Lower leg skin (tissue), 4 donors: ENCODE data around the gene WDR27. TPM values are rescaled to one million over a fixed set of nuclear protein-coding genes. Genes with fewer than 3 reads are reported as not detected.

Source experiments
- DNase-seq, 2 donors: peaks; one replicate each; pipeline ENCODE4 v3.0.0-alpha.2; 2019; ENCODE audit warnings: low spot score in 2 of 2
- H3K4me3 ChIP-seq: fragments of 200-600 bp; sonication (generic); 2 replicates; pipeline ENCODE4 v1.5.1; 2017; ENCODE audit warnings: mild to moderate bottlenecking, low read depth; ENCODE audit not compliant: poor library complexity, severe bottlenecking
- CTCF ChIP-seq, 3 donors: fragments of 450-650 bp; IDR thresholded peaks; one replicate each; pipeline ENCODE4 v1.5.1; 2016; ENCODE audit warnings: antibody characterized with exemption in 3 of 3, mild to moderate bottlenecking in 3 of 3, moderate library complexity in 2 of 3
- POLR2A ChIP-seq, 2 donors: fragments of 450-650 bp; IDR thresholded peaks; one replicate each; pipeline ENCODE4 v1.6.1; 2016 to 2017; ENCODE audit warnings: antibody characterized with exemption in 2 of 2, mild to moderate bottlenecking in 1 of 2, moderate library complexity in 1 of 2
- WGBS, 2 donors: methylation state at CpG; one replicate each; pipeline ENCODE4 v1.1.5; 2018; 5-methylcytosine and 5-hydroxymethylcytosine counted together
- intact Hi-C: fragments of 100-400 bp; cut with DNase I; formaldehyde crosslinking; loops from one replicate; pipeline ENCODE4 v1.15.0; 2023; ENCODE audit warnings: low total_unique reads
- total RNA-seq, 4 donors: library from RNA; depleted of rRNA; stranded (reverse); fragments of >200 nt; gene quantifications; one replicate each; pipeline ENCODE4 v1.1.0, GENCODE V29; 2016

WDR27 gene
- total RNA-seq, 4 donors from 2014 or later: 15.7 to 40.0 (median 19.5) TPM

- 65 to 71% methylated on average over 5 of the region's 5 CpGs for WGBS, 2 donors
- DNase-seq: no peak
Measured at GRCh38 chr6:169555971-169556617, 145.7 kb downstream of the WDR27 start.

GRCh38 chr6:169545982-169546381 lies 155.8 kb downstream of the WDR27 start:
- TF ChIP-seq CTCF (IDR thresholded peaks at IDR 0.05) (no peak), POLR2A (IDR thresholded peaks at IDR 0.05) (no peak)
- intact Hi-C loops: no loop called here
- no peak for DNase-seq
- H3K4me3 ChIP-seq: no peak overlapping the region
- WGBS, 2 donors: 88% methylated on average over 6 of the region's 6 CpGs

More at GRCh38 chr6:169555971-169556617, 145.7 kb downstream of the WDR27 start:
- H3K4me3 ChIP-seq: no peak overlapping the region
- intact Hi-C loops: no loop called here
- TF ChIP-seq CTCF (IDR thresholded peaks at IDR 0.05): no peak
- no peak for TF ChIP-seq POLR2A (IDR thresholded peaks at IDR 0.05)

GRCh38 chr6:169543704-169544103 lies 158.1 kb downstream of the WDR27 start:
- no peak overlapping the region for H3K4me3 ChIP-seq
- no peak for TF ChIP-seq CTCF (IDR thresholded peaks at IDR 0.05)
- intact Hi-C loops: no loop called here
- DNase-seq: no peak

GRCh38 chr6:169542491-169542890 lies 159.3 kb downstream of the WDR27 start:
- H3K4me3 ChIP-seq: no peak overlapping the region
- WGBS, 2 donors: 59 to 65% methylated on average over 1 of the region's 1 CpG
- intact Hi-C loops: no loop called here
- no peak for TF ChIP-seq CTCF (IDR thresholded peaks at IDR 0.05)
- no peak for TF ChIP-seq POLR2A (IDR thresholded peaks at IDR 0.05)
- DNase-seq: no peak

GRCh38 chr6:169539176-169539897 lies 162.5 kb downstream of the WDR27 start:
- intact Hi-C loops: no loop called here
- no peak for DNase-seq
- no peak overlapping the region for H3K4me3 ChIP-seq
- 84 to 86% methylated on average over 5 of the region's 5 CpGs for WGBS, 2 donors
- no peak for TF ChIP-seq CTCF (IDR thresholded peaks at IDR 0.05)
- TF ChIP-seq POLR2A (IDR thresholded peaks at IDR 0.05): no peak
